Parathyroid adenoma (tissue), 2 donors: ENCODE results near the gene CDK5.

ENCODE experiments used
- H2AFZ ChIP-seq: fragments of 300-600 bp; sonication (generic); one replicate; pipeline ENCODE4 v1.7.0; 2017; ENCODE audit warnings: antibody characterized with exemption, mild to moderate bottlenecking
- H3K27ac ChIP-seq: fragments of 300-600 bp; sonication (generic); one replicate; pipeline ENCODE4 v1.7.0; 2017
- H3K27me3 ChIP-seq: fragments of 300-600 bp; sonication (generic); one replicate; pipeline ENCODE4 v1.7.0; 2017; ENCODE audit warnings: low read length; ENCODE audit not compliant: control insufficient read depth, insufficient read depth
- H3K36me3 ChIP-seq: fragments of 300-600 bp; sonication (generic); one replicate; pipeline ENCODE4 v1.7.0; 2017; ENCODE audit warnings: low read length; ENCODE audit not compliant: control insufficient read depth, insufficient read depth
- H3K4me1 ChIP-seq: fragments of 300-600 bp; sonication (generic); one replicate; pipeline ENCODE4 v1.7.0; 2017; ENCODE audit warnings: control low read depth
- H3K4me2 ChIP-seq: fragments of 300-600 bp; sonication (generic); one replicate; pipeline ENCODE4 v1.7.0; 2017; ENCODE audit warnings: low read length
- H3K4me3 ChIP-seq: fragments of 300-600 bp; sonication (generic); one replicate; pipeline ENCODE4 v1.7.0; 2017; ENCODE audit warnings: low read depth, low read length
- H3K79me2 ChIP-seq: fragments of 300-600 bp; sonication (generic); one replicate; pipeline ENCODE4 v1.7.0; 2017; ENCODE audit warnings: control low read depth
- H3K9ac ChIP-seq: fragments of 300-600 bp; sonication (generic); one replicate; pipeline ENCODE4 v1.7.0; 2017; ENCODE audit warnings: mild to moderate bottlenecking
- H3K9me3 ChIP-seq: fragments of 300-600 bp; sonication (generic); one replicate; pipeline ENCODE4 v1.7.0; 2017; ENCODE audit warnings: low read length; ENCODE audit not compliant: control insufficient read depth
- CTCF ChIP-seq: fragments of 300-600 bp; sonication (generic); IDR thresholded peaks from one replicate; pipeline ENCODE4 v1.7.0; 2017; ENCODE audit warnings: antibody characterized with exemption, mild to moderate bottlenecking
- donor health status: primary hyperparathyroidism.

Gene CDK5

GRCh38 chr7:151095123-151095797, 37.6 kb upstream of the CDK5 start:
- TF ChIP-seq CTCF: no peak
- H2AFZ ChIP-seq: no peak overlapping the region
- no peaks in the 10 kb centered on the region for H3K27me3 ChIP-seq
- H3K4me3 ChIP-seq: no peak overlapping the region
- H3K9ac ChIP-seq: no peak overlapping the region
- H3K9me3 ChIP-seq: no peaks in the 10 kb centered on the region
- H3K79me2 ChIP-seq: peaks cover 81% of the 10 kb centered on the region
- no peaks in the 10 kb centered on the region for H3K36me3 ChIP-seq
- no peak overlapping the region for H3K4me2 ChIP-seq
- no peak overlapping the region for H3K27ac ChIP-seq
- peaks cover 3% of the 10 kb centered on the region for H3K4me1 ChIP-seq

- peaks cover 81% of the 10 kb centered on the region for H3K79me2 ChIP-seq
- H3K9ac ChIP-seq: no peak overlapping the region
- no peak overlapping the region for H3K27ac ChIP-seq
- H3K4me2 ChIP-seq: no peak overlapping the region
- no peaks in the 10 kb centered on the region for H3K27me3 ChIP-seq
- H3K4me1 ChIP-seq: peaks cover 7% of the 10 kb centered on the region
- TF ChIP-seq CTCF: no peak
- H2AFZ ChIP-seq: no peak overlapping the region
- no peaks in the 10 kb centered on the region for H3K36me3 ChIP-seq
- H3K4me3 ChIP-seq: no peak overlapping the region
- no peaks in the 10 kb centered on the region for H3K9me3 ChIP-seq
These were observed 37.0 kb upstream of the CDK5 start for GRCh38 chr7:151094675-151095074.

GRCh38 chr7:151093748-151094147, 36.1 kb upstream of the CDK5 start:
- TF ChIP-seq CTCF: no peak
- no peak overlapping the region for H3K4me3 ChIP-seq
- peaks cover 15% of the 10 kb centered on the region for H3K4me1 ChIP-seq
- no peaks in the 10 kb centered on the region for H3K9me3 ChIP-seq
- H3K9ac ChIP-seq: no peak overlapping the region
- H3K4me2 ChIP-seq: no peak overlapping the region
- H3K79me2 ChIP-seq: peaks cover 83% of the 10 kb centered on the region
- no peak overlapping the region for H2AFZ ChIP-seq
- H3K27ac ChIP-seq: no peak overlapping the region
- H3K27me3 ChIP-seq: no peaks in the 10 kb centered on the region
- H3K36me3 ChIP-seq: no peaks in the 10 kb centered on the region

- Histone ChIP-seq H3K4me1 (peaks cover 27% of the 10 kb centered on the region), H3K4me2 (no peak overlapping the region), H2AFZ (no peak overlapping the region), H3K36me3 (no peaks in the 10 kb centered on the region), H3K9ac (no peak overlapping the region), H3K79me2 (peaks cover 83% of the 10 kb centered on the region), H3K27ac (no peak overlapping the region), H3K9me3 (no peaks in the 10 kb centered on the region), H3K27me3 (no peaks in the 10 kb centered on the region), H3K4me3 (no peak overlapping the region)
- TF ChIP-seq CTCF: no peak
These were observed 34.3 kb upstream of the CDK5 start for GRCh38 chr7:151091988-151092387.

GRCh38 chr7:151091431-151091830, 33.7 kb upstream of the CDK5 start:
- peak; percentile 34 for TF ChIP-seq CTCF
- Histone ChIP-seq H3K9ac (no peak overlapping the region), H3K27ac (no peak overlapping the region), H3K79me2 (peaks cover 80% of the 10 kb centered on the region), H3K4me2 (no peak overlapping the region), H3K4me1 (peaks cover 27% of the 10 kb centered on the region), H3K36me3 (no peaks in the 10 kb centered on the region), H2AFZ (no peak overlapping the region), H3K4me3 (no peak overlapping the region), H3K27me3 (no peaks in the 10 kb centered on the region), H3K9me3 (no peaks in the 10 kb centered on the region)
